GM18519 (cell line): ENCODE data around the gene RANBP17.
"Not testable (repeated sequence)": the region's sequence is repeated elsewhere in the genome, so short reads cannot be mapped to it uniquely, and the experiment has no call there.

Experiments
- ATAC-seq: cut with Tn5 transposase; IDR thresholded peaks from one replicate; pipeline ENCODE4 v1.9.1; 2021; ENCODE audit warnings: mild to moderate bottlenecking, moderate library complexity; ENCODE audit not compliant: unreplicated experiment, low FRiP score

The RANBP17 gene

GRCh38 chr5:170861917-170862766, at the start of gene RANBP17:
TSS of gene RANBP17 (plus strand) at chr5:170862018.
- no peak for ATAC-seq

- no peak for ATAC-seq
Observed at GRCh38 chr5:170813231-170813630, 48.6 kb upstream of the RANBP17 start.

GRCh38 chr5:170817195-170817594, 44.6 kb upstream of the RANBP17 start:
- ATAC-seq: no peak

GRCh38 chr5:170818232-170818631, 43.6 kb upstream of the RANBP17 start:
- no peak for ATAC-seq

- no peak for ATAC-seq
Observed at GRCh38 chr5:170819824-170820223, 42.0 kb upstream of the RANBP17 start.

GRCh38 chr5:170821257-170821800, 40.5 kb upstream of the RANBP17 start:
- no peak for ATAC-seq

- ATAC-seq: no peak
Observed at GRCh38 chr5:170826117-170826516, 35.7 kb upstream of the RANBP17 start.

GRCh38 chr5:170832241-170832640, 29.6 kb upstream of the RANBP17 start:
- ATAC-seq: no peak

- ATAC-seq: not testable (repeated sequence)
Observed at GRCh38 chr5:170833981-170834380, 27.8 kb upstream of the RANBP17 start.

GRCh38 chr5:170836226-170836625, 25.6 kb upstream of the RANBP17 start:
- ATAC-seq: no peak

GRCh38 chr5:170843870-170844269, 17.9 kb upstream of the RANBP17 start:
- no peak for ATAC-seq

- ATAC-seq: no peak
Observed at GRCh38 chr5:170844651-170845050, 17.2 kb upstream of the RANBP17 start.

GRCh38 chr5:170846416-170846815, 15.4 kb upstream of the RANBP17 start:
- no peak for ATAC-seq

GRCh38 chr5:170846846-170847245, 15.0 kb upstream of the RANBP17 start:
- no peak for ATAC-seq

GRCh38 chr5:170848033-170848432, 13.8 kb upstream of the RANBP17 start:
- ATAC-seq: no peak

- ATAC-seq: no peak
Observed at GRCh38 chr5:170849374-170849773, 12.4 kb upstream of the RANBP17 start.

GRCh38 chr5:170854566-170854965, 7.3 kb upstream of the RANBP17 start:
- ATAC-seq: no peak

GRCh38 chr5:170857066-170857465, 4.8 kb upstream of the RANBP17 start:
- ATAC-seq: no peak

GRCh38 chr5:170860415-170860814, 1.4 kb upstream of the RANBP17 start:
- no peak for ATAC-seq

GRCh38 chr5:170860818-170861666, 776 bp upstream of the RANBP17 start:
- ATAC-seq: no peak

- ATAC-seq: no peak
Observed at GRCh38 chr5:170861667-170861916, 226 bp upstream of the RANBP17 start.
